Astrocyte of the cerebellum (primary cell): ENCODE measurements around the gene ALG1.

Experiments used
- DNase-seq: peaks from one replicate; pipeline ENCODE4 v3.0.0-alpha.2; 2011; ENCODE audit warnings: low read depth
- H3K4me3 ChIP-seq: 2 replicates; pipeline ENCODE4 v1.5.1; 2011; ENCODE audit warnings: mild to moderate bottlenecking, low read depth, low read length, moderate library complexity
- CTCF ChIP-seq: IDR thresholded peaks from 2 replicates; pipeline ENCODE4 v1.5.1; 2012; ENCODE audit warnings: low read length, low read depth, moderate library complexity, mild to moderate bottlenecking; ENCODE audit errors: missing control alignments
- in situ Hi-C: cut with HindIII; loops from 2 replicates; pipeline ENCODE4 v1.10.0; 2017; ENCODE audit warnings: low sequenced_read_pairs

The ALG1 gene

GRCh38 chr16:5034167-5034523 lies 37.5 kb upstream of the ALG1 start:
- peak overlapping the region; percentile 73 for H3K4me3 ChIP-seq
- in situ Hi-C loops, result no loop called here
- DNase-seq, result no peak
- no peak for TF ChIP-seq CTCF

- TF ChIP-seq CTCF, result no peak
- DNase-seq, result no peak
- in situ Hi-C loops, result no loop called here
- no peak overlapping the region for H3K4me3 ChIP-seq
Observed at GRCh38 chr16:5035909-5036227, 35.8 kb upstream of the ALG1 start.

GRCh38 chr16:5036228-5037156 lies 35.2 kb upstream of the ALG1 start:
- DNase-seq, result no peak
- no peak overlapping the region for H3K4me3 ChIP-seq
- in situ Hi-C loops, result no loop called here
- TF ChIP-seq CTCF, result no peak

- in situ Hi-C loops, result no loop called here
- no peak for TF ChIP-seq CTCF
- no peak overlapping the region for H3K4me3 ChIP-seq
- DNase-seq, result no peak
Observed at GRCh38 chr16:5040451-5040850, 31.2 kb upstream of the ALG1 start.

GRCh38 chr16:5041600-5042133 lies 30.0 kb upstream of the ALG1 start:
- peak; percentile 38 for DNase-seq
- no peak for TF ChIP-seq CTCF
- in situ Hi-C loops, result no loop called here
- H3K4me3 ChIP-seq, result no peak overlapping the region

GRCh38 chr16:5042574-5043171 lies 29.0 kb upstream of the ALG1 start:
- no peak for DNase-seq
- H3K4me3 ChIP-seq, result no peak overlapping the region
- in situ Hi-C loops, result no loop called here
- TF ChIP-seq CTCF, result no peak
